ENCODE measurements around the gene EIF4G3. TPM values are rescaled to one million over a fixed set of nuclear protein-coding genes. Genes with fewer than 3 reads are reported as not detected.

The EIF4G3 gene
- total RNA-seq, 1 experiment from 2014 or later = 86.8 TPM

DNA sequence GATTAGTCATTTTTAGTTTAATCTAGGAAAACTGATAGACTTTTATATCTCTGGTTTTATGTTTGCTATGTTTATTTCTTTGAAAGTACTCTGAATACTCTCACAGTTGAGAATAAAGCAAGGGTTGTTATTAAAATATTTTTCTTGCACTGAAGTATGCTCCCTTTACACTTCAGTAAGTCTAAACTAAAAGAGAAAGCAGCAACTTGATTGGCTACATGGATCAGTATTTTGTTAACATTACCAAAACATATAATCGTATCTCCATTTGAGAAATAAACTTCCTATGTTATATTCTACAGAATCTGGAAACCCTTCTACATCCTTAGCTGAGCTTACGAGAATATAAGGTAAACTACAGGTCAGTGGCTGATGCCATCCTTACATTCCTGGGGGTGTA lies 240.1 kb downstream of the EIF4G3 start:
- no peaks in the 10 kb centered on the region for H3K36me3 ChIP-seq (ENCODE audit: insufficient read depth, low read length, poor library complexity, severe bottlenecking)
- no TSS peak for BruUV-seq (replicated peaks)
- no peaks in the 10 kb centered on the region for H3K27me3 ChIP-seq (replicated peaks; ENCODE audit: insufficient read depth, low read depth, low read length, poor library complexity)
- no peak for DNase-seq (ENCODE audit: low spot score)
- ChIA-PET CTCF (no interaction called here), POLR2A (ENCODE audit: low non-redundant PET) (no interaction called here)
- intact Hi-C loops (cut with micrococcal nuclease; ENCODE audit: unreplicated experiment) = no loop called here
- no peak overlapping the region for H3K27ac ChIP-seq (ENCODE audit: low read depth, low read length, poor library complexity, severe bottlenecking)
- H3K9me3 ChIP-seq (ENCODE audit: low read depth, low read length, poor library complexity, severe bottlenecking) = no peaks in the 10 kb centered on the region
- H3K4me1 ChIP-seq (ENCODE audit: insufficient read depth, low read length, poor library complexity, severe bottlenecking) = no peaks in the 10 kb centered on the region
- TF ChIP-seq, protein P1, sequence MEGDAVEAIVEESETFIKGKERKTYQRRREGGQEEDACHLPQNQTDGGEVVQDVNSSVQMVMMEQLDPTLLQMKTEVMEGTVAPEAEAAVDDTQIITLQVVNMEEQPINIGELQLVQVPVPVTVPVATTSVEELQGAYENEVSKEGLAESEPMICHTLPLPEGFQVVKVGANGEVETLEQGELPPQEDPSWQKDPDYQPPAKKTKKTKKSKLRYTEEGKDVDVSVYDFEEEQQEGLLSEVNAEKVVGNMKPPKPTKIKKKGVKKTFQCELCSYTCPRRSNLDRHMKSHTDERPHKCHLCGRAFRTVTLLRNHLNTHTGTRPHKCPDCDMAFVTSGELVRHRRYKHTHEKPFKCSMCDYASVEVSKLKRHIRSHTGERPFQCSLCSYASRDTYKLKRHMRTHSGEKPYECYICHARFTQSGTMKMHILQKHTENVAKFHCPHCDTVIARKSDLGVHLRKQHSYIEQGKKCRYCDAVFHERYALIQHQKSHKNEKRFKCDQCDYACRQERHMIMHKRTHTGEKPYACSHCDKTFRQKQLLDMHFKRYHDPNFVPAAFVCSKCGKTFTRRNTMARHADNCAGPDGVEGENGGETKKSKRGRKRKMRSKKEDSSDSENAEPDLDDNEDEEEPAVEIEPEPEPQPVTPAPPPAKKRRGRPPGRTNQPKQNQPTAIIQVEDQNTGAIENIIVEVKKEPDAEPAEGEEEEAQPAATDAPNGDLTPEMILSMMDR (conservative IDR thresholded peaks at IDR 0.05; ENCODE audit: low read depth, low read length) = no peak
- no peak for TF ChIP-seq EZH2 (IDR thresholded peaks at IDR 0.05; ENCODE audit: borderline replicate concordance, low read depth, low read length, poor library complexity, severe bottlenecking)
- no peak overlapping the region for H3K4me3 ChIP-seq (ENCODE audit: low read depth, low read length, poor library complexity, severe bottlenecking)

GRCh38 chr1:20936216-20936615 lies 240.5 kb downstream of the EIF4G3 start:
- Histone ChIP-seq H3K27ac (ENCODE audit: low read depth, low read length, poor library complexity, severe bottlenecking) (no peak overlapping the region), H3K9me3 (ENCODE audit: low read depth, low read length, poor library complexity, severe bottlenecking) (no peaks in the 10 kb centered on the region), H3K4me1 (ENCODE audit: insufficient read depth, low read length, poor library complexity, severe bottlenecking) (no peaks in the 10 kb centered on the region), H3K4me3 (ENCODE audit: low read depth, low read length, poor library complexity, severe bottlenecking) (no peak overlapping the region), H3K36me3 (ENCODE audit: insufficient read depth, low read length, poor library complexity, severe bottlenecking) (no peaks in the 10 kb centered on the region), H3K27me3 (replicated peaks; ENCODE audit: insufficient read depth, low read depth, low read length, poor library complexity) (no peaks in the 10 kb centered on the region)
- no TSS peak for BruUV-seq (replicated peaks)
- intact Hi-C loops (cut with micrococcal nuclease; ENCODE audit: unreplicated experiment) = no loop called here
- ChIA-PET POLR2A (ENCODE audit: low non-redundant PET) (no interaction called here), CTCF (no interaction called here)
- TF ChIP-seq EZH2 (IDR thresholded peaks at IDR 0.05; ENCODE audit: borderline replicate concordance, low read depth, low read length, poor library complexity, severe bottlenecking) = no peak
- TF ChIP-seq, protein P1 (conservative IDR thresholded peaks at IDR 0.05; ENCODE audit: low read depth, low read length) = no peak
- DNase-seq (ENCODE audit: low spot score) = no peak

GRCh38 chr1:20935717-20936116 lies 241.0 kb downstream of the EIF4G3 start:
- DNase-seq (ENCODE audit: low spot score) = no peak
- POLR2A ChIA-PET (ENCODE audit: low non-redundant PET) = no interaction called here
- intact Hi-C loops (cut with micrococcal nuclease; ENCODE audit: unreplicated experiment) = no loop called here
- no peak overlapping the region for H3K27ac ChIP-seq (ENCODE audit: low read depth, low read length, poor library complexity, severe bottlenecking)
- no peaks in the 10 kb centered on the region for H3K36me3 ChIP-seq (ENCODE audit: insufficient read depth, low read length, poor library complexity, severe bottlenecking)
- no peaks in the 10 kb centered on the region for H3K9me3 ChIP-seq (ENCODE audit: low read depth, low read length, poor library complexity, severe bottlenecking)
- H3K27me3 ChIP-seq (replicated peaks; ENCODE audit: insufficient read depth, low read depth, low read length, poor library complexity) = no peaks in the 10 kb centered on the region
- no TSS peak for BruUV-seq (replicated peaks)
- H3K4me3 ChIP-seq (ENCODE audit: low read depth, low read length, poor library complexity, severe bottlenecking) = no peak overlapping the region
- TF ChIP-seq, protein P1 (conservative IDR thresholded peaks at IDR 0.05; ENCODE audit: low read depth, low read length) = no peak
- TF ChIP-seq EZH2 (IDR thresholded peaks at IDR 0.05; ENCODE audit: borderline replicate concordance, low read depth, low read length, poor library complexity, severe bottlenecking) = no peak
- H3K4me1 ChIP-seq (ENCODE audit: insufficient read depth, low read length, poor library complexity, severe bottlenecking) = no peaks in the 10 kb centered on the region
- CTCF ChIA-PET = no interaction called here

All from A673 (cell line).